GM23248 (cell line): ENCODE data around the gene RAB31.

ENCODE experiments used
- EZH2 ChIP-seq: fragments of 200-600 bp; sonication (generic); IDR thresholded peaks from 2 replicates; pipeline ENCODE4 v1.6.1; 2018; ENCODE audit warnings: antibody characterized with exemption, mild to moderate bottlenecking; ENCODE audit not compliant: insufficient read depth, poor library complexity, severe bottlenecking
- EZH2phosphoT487 ChIP-seq: fragments of 200-600 bp; sonication (generic); IDR thresholded peaks from 2 replicates; pipeline ENCODE4 v1.6.1; 2018; ENCODE audit warnings: antibody characterized with exemption, moderate library complexity, mild to moderate bottlenecking, low read depth; ENCODE audit not compliant: insufficient read depth

- TF ChIP-seq EZH2 (no peak), EZH2phosphoT487 (0 out of 2 replicates have a peak, but pooled peaks have one; percentile 65)
Measured at GRCh38 chr18:9737006-9737405, 28.9 kb downstream of the RAB31 start.
